GM12878 (cell line): ENCODE data around the gene ANO3. TPM values are rescaled to one million over a fixed set of nuclear protein-coding genes. Genes with fewer than 3 reads are reported as not detected.

Experiments
- ATAC-seq: fragments of 200-7000 bp; cut with Tn5 transposase; 3 replicates; pipeline ENCODE4 v1.9.1; 2020; ENCODE audit warnings: mild to moderate bottlenecking, moderate library complexity
- BruUV-seq: library from RNA; stranded (reverse); fragments of 400-500 nt; replicated peaks from 2 replicates; lab custom pipeline; 2021; lab: Mats Ljungman, UMichigan
- CTCF ChIA-PET: fragments of 300-600 bp; sonication (Branson Sonifier 250); formaldehyde crosslinking; extraction: SDS; loops from one replicate; lab custom pipeline; 2021; ENCODE audit warnings: inconsistent platforms; lab: Yijun Ruan, JAX
- POLR2A ChIA-PET: fragments of 350-600 bp; formaldehyde crosslinking; extraction: SDS; loops from one replicate; lab custom pipeline; 2021; ENCODE audit warnings: inconsistent platforms; lab: Charles Lee
- RAD21 ChIA-PET: fragments of 300-600 bp; sonication (Branson Sonifier 250); formaldehyde crosslinking; loops from one replicate; lab custom pipeline; 2023; ENCODE audit warnings: antibody characterized with exemption; ENCODE audit not compliant: unreplicated experiment; lab: Charles Lee
- SMC1A ChIA-PET: fragments of 300-600 bp; sonication (Branson Sonifier 250); formaldehyde crosslinking; loops from one replicate; lab custom pipeline; 2023; ENCODE audit not compliant: unreplicated experiment, uncharacterized antibody; lab: Charles Lee
- DNase-seq: peaks from one replicate; pipeline ENCODE4 v3.0.0-alpha.2; 2011; ENCODE audit warnings: low read depth, low spot score
- FAIRE-seq: peaks from 3 replicates; lab custom pipeline; 2011; peaks lifted over from hg19 to GRCh38; lab: Jason Lieb, UNC
- H2AFZ ChIP-seq: 2 replicates; pipeline ENCODE4 v1.6.0; 2011; ENCODE audit warnings: low read depth, low read length, control low read depth; ENCODE audit not compliant: control insufficient read depth
- H3K27ac ChIP-seq: 2 replicates; pipeline ENCODE4 v1.5.1; 2011; ENCODE audit warnings: control low read depth; ENCODE audit not compliant: control insufficient read depth, insufficient read depth
- H3K27me3 ChIP-seq, 2 experiments: replicated peaks in 1 of 2; 2 replicates each; pipeline versions ENCODE4 v1.6.0 to v1.6.1; 2011; ENCODE audit warnings: low read length in 1 of 2; ENCODE audit not compliant: control insufficient read depth in 2 of 2, insufficient read depth in 2 of 2
- H3K36me3 ChIP-seq, 2 experiments: 2 replicates each; pipeline ENCODE4 v1.5.1; 2011; ENCODE audit warnings: low read length in 1 of 2; ENCODE audit not compliant: control insufficient read depth in 2 of 2, insufficient read depth in 2 of 2
- H3K4me1 ChIP-seq: 2 replicates; pipeline ENCODE4 v1.6.1; 2011; ENCODE audit warnings: mild to moderate bottlenecking, low read length, moderate library complexity, mixed read lengths; ENCODE audit not compliant: control insufficient read depth, insufficient read depth
- H3K4me2 ChIP-seq: 2 replicates; pipeline ENCODE4 v1.6.0; 2011; ENCODE audit warnings: control low read depth; ENCODE audit not compliant: control insufficient read depth, insufficient read depth
- H3K4me3 ChIP-seq: fragments of 200-600 bp; sonication (generic); 2 replicates; pipeline ENCODE4 v1.5.1; 2016
- H3K79me2 ChIP-seq: 2 replicates; pipeline ENCODE4 v1.6.0; 2011; ENCODE audit warnings: low read length; ENCODE audit not compliant: control insufficient read depth, insufficient read depth
- H3K9ac ChIP-seq: 2 replicates; pipeline ENCODE4 v1.8.0; 2011; ENCODE audit warnings: low read length, control low read depth, mixed read lengths; ENCODE audit not compliant: control insufficient read depth, insufficient read depth
- H3K9me3 ChIP-seq: replicated peaks from 3 replicates; pipeline ENCODE4 v1.5.1; 2011; ENCODE audit warnings: mild to moderate bottlenecking, low read length; ENCODE audit not compliant: control insufficient read depth, insufficient read depth
- H4K20me1 ChIP-seq: 2 replicates; pipeline ENCODE4 v1.6.0; 2011; ENCODE audit not compliant: control insufficient read depth, insufficient read depth
- CTCF ChIP-seq, 3 experiments: IDR thresholded peaks in 2 of 3; conservative IDR thresholded peaks in 1 of 3; 2 replicates each; pipeline ENCODE4 v1.5.1; 2011; ENCODE audit warnings: low read depth in 3 of 3, low read length in 3 of 3, mild to moderate bottlenecking in 3 of 3, control low read depth in 2 of 3, moderate library complexity in 2 of 3, inconsistent platforms in 1 of 3, mixed read lengths in 1 of 3; ENCODE audit not compliant: control insufficient read depth in 2 of 3, insufficient read depth in 1 of 3; ENCODE audit errors: extremely low read depth in 1 of 3
- EED ChIP-seq: sonication (generic); IDR thresholded peaks from 2 replicates; pipeline ENCODE4 v1.6.1; 2016; ENCODE audit warnings: antibody characterized with exemption, low read depth
- FOXK2 ChIP-seq: fragments of 450-650 bp; IDR thresholded peaks from 2 replicates; pipeline ENCODE4 v1.6.1; 2017; ENCODE audit warnings: mild to moderate bottlenecking, moderate library complexity
- FOXM1 ChIP-seq: IDR thresholded peaks from 2 replicates; pipeline ENCODE4 v1.6.1; 2012; ENCODE audit warnings: low read depth, mild to moderate bottlenecking, inconsistent platforms, low read length, moderate library complexity
- JUND ChIP-seq: IDR thresholded peaks from 2 replicates; pipeline ENCODE4 v1.6.1; 2012; ENCODE audit warnings: low read depth, mild to moderate bottlenecking, low read length, improper control_type of control experiment, moderate library complexity
- NBN ChIP-seq: fragments of 450-650 bp; IDR thresholded peaks from 2 replicates; pipeline ENCODE4 v1.6.1; 2016
- NFIC ChIP-seq: IDR thresholded peaks from 2 replicates; pipeline ENCODE4 v1.6.1; 2012; ENCODE audit warnings: low read depth, mild to moderate bottlenecking, inconsistent platforms, low read length, moderate library complexity
- NR2F1 ChIP-seq: fragments of 450-650 bp; conservative IDR thresholded peaks from 2 replicates; pipeline ENCODE4 v1.6.1; 2017; ENCODE audit warnings: mild to moderate bottlenecking
- ZNF384 ChIP-seq: IDR thresholded peaks from 2 replicates; pipeline ENCODE4 v1.6.1; 2012; ENCODE audit warnings: low read depth, mild to moderate bottlenecking, low read length, improper control_type of control experiment, borderline replicate concordance
- WGBS: methylation state at CpG from one replicate; pipeline ENCODE4 v1.1.6; 2016; ENCODE audit warnings: low lambda C conversion rate; ENCODE audit not compliant: insufficient replicate concordance, insufficient coverage; ENCODE audit errors: missing lambda C conversion rate; 5-methylcytosine and 5-hydroxymethylcytosine counted together
- in situ Hi-C: fragments of 300-500 bp; cut with MboI; formaldehyde crosslinking; loops from 9 replicates; pipeline ENCODE4 v1.14.3; 2018; ENCODE audit warnings: mixed read lengths
- intact Hi-C: fragments of 100-400 bp; cut with micrococcal nuclease; formaldehyde crosslinking; loops from one replicate; pipeline ENCODE4 v1.14.2; 2022; ENCODE audit not compliant: unreplicated experiment
- polyA plus RNA-seq, 11 experiments: library from polyadenylated mRNA; depleted of rRNA in 4 of 11; unstranded in 6 of 11; stranded (reverse) in 5 of 11; fragments of >200 nt; fragmentation: Nextera tagmentation in 4 of 11; fragmentation: Illumina TruSeq in 1 of 11; extraction: Ambion mirVana in 4 of 11; extraction: Trizol in 1 of 11; gene quantifications; 1 replicate in 1 of 11; 2 replicates in 10 of 11; pipeline versions ENCODE4 v1.2.1 to v1.2.3, GENCODE V29; 2011 to 2016; ENCODE audit warnings: inconsistent platforms in 2 of 11, missing spikeins in 2 of 11, low read depth in 1 of 11
- total RNA-seq, 4 experiments: library from RNA; depleted of rRNA in 3 of 4; stranded (reverse); fragments of >200 nt in 3 of 4; fragmentation: Illumina TruSeq in 1 of 4; extraction: Trizol in 1 of 4; gene quantifications; 2 replicates each; pipeline versions ENCODE4 v1.2.1 to v1.2.3, GENCODE V29; 2013 to 2021
- TF ChIP-seq, protein P1 (sequence below): fragments of 450-650 bp; IDR thresholded peaks from 2 replicates; pipeline ENCODE4 v1.6.1; 2017; ENCODE audit warnings: borderline replicate concordance

ANO3 gene
- total and polyA plus RNA-seq, 10 of the 15 experiments (the other 5 are each of a cell fraction or from before 2014, with no cell fraction given), result 0.13 to 5.9 (median 0.44) TPM

DNA sequence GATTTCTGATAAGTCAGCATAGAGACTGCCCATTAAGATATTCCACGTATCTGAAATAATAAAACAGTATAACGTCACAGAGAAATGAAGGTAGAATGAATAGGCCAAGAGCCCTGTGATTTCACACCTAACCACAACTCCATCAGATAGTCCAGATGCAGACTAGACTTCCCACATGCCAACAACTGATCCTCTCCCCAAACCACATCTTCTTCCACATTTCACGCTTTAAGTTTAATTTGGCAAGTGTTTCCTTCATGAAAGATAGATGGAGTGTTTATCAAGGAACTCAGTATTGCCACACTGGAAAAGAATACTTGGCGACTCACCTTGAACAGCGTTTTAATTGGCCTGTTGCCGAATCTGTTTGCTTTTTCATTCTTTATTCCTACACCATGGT is 158.6 kb downstream of the ANO3 start:
- intact Hi-C loops, result no loop called here
- Histone ChIP-seq H3K27ac (no peak overlapping the region), H3K36me3 (no peaks in the 10 kb centered on the region), H3K4me1 (no peaks in the 10 kb centered on the region), H3K9ac (no peak overlapping the region), H3K9me3 (no peaks in the 10 kb centered on the region; the same call in 2 of the 3 replicates), H3K79me2 (no peaks in the 10 kb centered on the region), H3K4me2 (no peak overlapping the region), H2AFZ (no peak overlapping the region), H3K27me3 (no peaks in the 10 kb centered on the region), H3K4me3 (no peak overlapping the region), H4K20me1 (no peaks in the 10 kb centered on the region)
- in situ Hi-C loops, result no loop called here
- DNase-seq (no peak), ATAC-seq (no peak), FAIRE-seq (no peak)
- ChIA-PET SMC1A (interaction anchor here (1.1 kb wide), 1 partner anchor 57 kb away, joined by 3 read pairs; no protein-coding TSS in a partner anchor), RAD21 (no interaction called here), POLR2A (no interaction called here), CTCF (no interaction called here)
- BruUV-seq, result no TSS peak
- TF ChIP-seq CTCF (IDR thresholded peaks at IDR 0.05 in 2 of 3, conservative IDR thresholded peaks at IDR 0.05 in 1 of 3; ENCODE audit: control insufficient read depth in 2 of 3, extremely low read depth in 1 of 3, insufficient read depth in 1 of 3, low read depth in 3 of 3, low read length in 3 of 3) (no peak), NBN (no peak), EED (no peak), NR2F1 (no peak), FOXM1 (no peak), ZNF384 (no peak), FOXK2 (no peak), NFIC (no peak), JUND (no peak)
- TF ChIP-seq, protein P1, sequence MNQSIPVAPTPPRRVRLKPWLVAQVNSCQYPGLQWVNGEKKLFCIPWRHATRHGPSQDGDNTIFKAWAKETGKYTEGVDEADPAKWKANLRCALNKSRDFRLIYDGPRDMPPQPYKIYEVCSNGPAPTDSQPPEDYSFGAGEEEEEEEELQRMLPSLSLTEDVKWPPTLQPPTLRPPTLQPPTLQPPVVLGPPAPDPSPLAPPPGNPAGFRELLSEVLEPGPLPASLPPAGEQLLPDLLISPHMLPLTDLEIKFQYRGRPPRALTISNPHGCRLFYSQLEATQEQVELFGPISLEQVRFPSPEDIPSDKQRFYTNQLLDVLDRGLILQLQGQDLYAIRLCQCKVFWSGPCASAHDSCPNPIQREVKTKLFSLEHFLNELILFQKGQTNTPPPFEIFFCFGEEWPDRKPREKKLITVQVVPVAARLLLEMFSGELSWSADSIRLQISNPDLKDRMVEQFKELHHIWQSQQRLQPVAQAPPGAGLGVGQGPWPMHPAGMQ, result no peak
- WGBS, result 25% methylated on average over 6 of the region's 6 CpGs
